ENCODE results near the gene ESR2.

The ESR2 gene

GRCh38 chr14:64091217-64091616 is 203.0 kb downstream of the ESR2 start:
- Histone ChIP-seq H3K9me3 (ENCODE audit: insufficient read depth, low read length) (no peaks in the 10 kb centered on the region), H3K27me3 (ENCODE audit: low read length) (no peaks in the 10 kb centered on the region), H3K9me2 (replicated peaks; ENCODE audit: insufficient read depth, low read length) (no peaks in the 10 kb centered on the region), H3K27ac (ENCODE audit: low read depth, low read length) (no peak overlapping the region), H3K79me2 (ENCODE audit: insufficient read depth, low read length) (no peaks in the 10 kb centered on the region), H2AFZ (ENCODE audit: low read depth, low read length, severe bottlenecking) (no peak overlapping the region), H4K20me1 (ENCODE audit: low read depth, low read length) (no peaks in the 10 kb centered on the region), H3K4me3 (ENCODE audit: insufficient read depth, low read length, poor library complexity, severe bottlenecking) (no peak overlapping the region), H3F3A (ENCODE audit: insufficient read depth) (no peaks in the 10 kb centered on the region; the same call in 1 of the 2 replicates), H3K9ac (ENCODE audit: low read length) (no peak overlapping the region), H3K4me2 (ENCODE audit: low read depth, low read length, poor library complexity, severe bottlenecking) (no peak overlapping the region), H3K36me3 (ENCODE audit: low read length) (peaks cover 80% of the 10 kb centered on the region)
- TF ChIP-seq EZH2phosphoT487 (conservative IDR thresholded peaks at IDR 0.05; ENCODE audit: low read length) (no peak), CTCF (IDR thresholded peaks at IDR 0.05; ENCODE audit: insufficient read depth, low read length, poor library complexity, severe bottlenecking) (no peak)

GRCh38 chr14:64089920-64090319 is 204.3 kb downstream of the ESR2 start:
- TF ChIP-seq EZH2phosphoT487 (conservative IDR thresholded peaks at IDR 0.05; ENCODE audit: low read length) (no peak), CTCF (IDR thresholded peaks at IDR 0.05; ENCODE audit: insufficient read depth, low read length, poor library complexity, severe bottlenecking) (no peak)
- no peak overlapping the region for H3K4me3 ChIP-seq (ENCODE audit: insufficient read depth, low read length, poor library complexity, severe bottlenecking)
- no peak overlapping the region for H2AFZ ChIP-seq (ENCODE audit: low read depth, low read length, severe bottlenecking)
- no peak overlapping the region for H3K4me2 ChIP-seq (ENCODE audit: low read depth, low read length, poor library complexity, severe bottlenecking)
- H3K27ac ChIP-seq (ENCODE audit: low read depth, low read length) = no peak overlapping the region
- no peaks in the 10 kb centered on the region for H3K9me3 ChIP-seq (ENCODE audit: insufficient read depth, low read length)
- H3K79me2 ChIP-seq (ENCODE audit: insufficient read depth, low read length) = no peaks in the 10 kb centered on the region
- peaks cover 73% of the 10 kb centered on the region for H3K36me3 ChIP-seq (ENCODE audit: low read length)
- H3K9ac ChIP-seq (ENCODE audit: low read length) = no peak overlapping the region
- H4K20me1 ChIP-seq (ENCODE audit: low read depth, low read length) = no peaks in the 10 kb centered on the region
- H3K9me2 ChIP-seq (replicated peaks; ENCODE audit: insufficient read depth, low read length) = no peaks in the 10 kb centered on the region
- H3K27me3 ChIP-seq (ENCODE audit: low read length) = no peaks in the 10 kb centered on the region
- H3F3A ChIP-seq (ENCODE audit: insufficient read depth) = no peaks in the 10 kb centered on the region; the same call in 1 of the 2 replicates

- Histone ChIP-seq H3K79me2 (ENCODE audit: insufficient read depth, low read length) (no peaks in the 10 kb centered on the region), H3F3A (ENCODE audit: insufficient read depth) (no peaks in the 10 kb centered on the region; the same call in 1 of the 2 replicates), H2AFZ (ENCODE audit: low read depth, low read length, severe bottlenecking) (no peak overlapping the region), H3K27me3 (ENCODE audit: low read length) (no peaks in the 10 kb centered on the region), H3K4me3 (ENCODE audit: insufficient read depth, low read length, poor library complexity, severe bottlenecking) (no peak overlapping the region), H3K9ac (ENCODE audit: low read length) (no peak overlapping the region), H3K9me3 (ENCODE audit: insufficient read depth, low read length) (no peaks in the 10 kb centered on the region), H4K20me1 (ENCODE audit: low read depth, low read length) (no peaks in the 10 kb centered on the region), H3K4me2 (ENCODE audit: low read depth, low read length, poor library complexity, severe bottlenecking) (no peak overlapping the region), H3K27ac (ENCODE audit: low read depth, low read length) (no peak overlapping the region), H3K36me3 (ENCODE audit: low read length) (peaks cover 70% of the 10 kb centered on the region), H3K9me2 (replicated peaks; ENCODE audit: insufficient read depth, low read length) (no peaks in the 10 kb centered on the region)
- no peak for TF ChIP-seq CTCF (IDR thresholded peaks at IDR 0.05; ENCODE audit: insufficient read depth, low read length, poor library complexity, severe bottlenecking)
- TF ChIP-seq EZH2phosphoT487 (conservative IDR thresholded peaks at IDR 0.05; ENCODE audit: low read length) = no peak
Measured at GRCh38 chr14:64088647-64088964, 205.6 kb downstream of the ESR2 start.

All from SU-DHL-6 (cell line).